ENCODE data around the gene TNFSF8.

The TNFSF8 gene

GRCh38 chr9:114856215-114856941, 74.0 kb downstream of the TNFSF8 start:
- H3K4me3 ChIP-seq (ENCODE audit: low read depth, low read length): no peak overlapping the region
- no peak for TF ChIP-seq CTCF (IDR thresholded peaks at IDR 0.05; ENCODE audit: control insufficient read depth, extremely low read depth, insufficient read depth)
- DNase-seq (ENCODE audit: low read depth): no peak

- DNase-seq (ENCODE audit: low read depth): no peak
- no peak overlapping the region for H3K4me3 ChIP-seq (ENCODE audit: low read depth, low read length)
- no peak for TF ChIP-seq CTCF (IDR thresholded peaks at IDR 0.05; ENCODE audit: control insufficient read depth, extremely low read depth, insufficient read depth)
Measured at GRCh38 chr9:114855488-114855887, 74.9 kb downstream of the TNFSF8 start.

GRCh38 chr9:114854736-114855355, 75.5 kb downstream of the TNFSF8 start:
- DNase-seq (ENCODE audit: low read depth): no peak

GRCh38 chr9:114853071-114853855, 77.1 kb downstream of the TNFSF8 start:
- TF ChIP-seq CTCF (IDR thresholded peaks at IDR 0.05; ENCODE audit: control insufficient read depth, extremely low read depth, insufficient read depth): no peak
- H3K4me3 ChIP-seq (ENCODE audit: low read depth, low read length): no peak overlapping the region
- no peak for DNase-seq (ENCODE audit: low read depth)

More at GRCh38 chr9:114854736-114855355, 75.5 kb downstream of the TNFSF8 start:
- TF ChIP-seq CTCF (IDR thresholded peaks at IDR 0.05; ENCODE audit: control insufficient read depth, extremely low read depth, insufficient read depth): no peak
- no peak overlapping the region for H3K4me3 ChIP-seq (ENCODE audit: low read depth, low read length)

- H3K4me3 ChIP-seq (ENCODE audit: low read depth, low read length): no peak overlapping the region
- no peak for TF ChIP-seq CTCF (IDR thresholded peaks at IDR 0.05; ENCODE audit: control insufficient read depth, extremely low read depth, insufficient read depth)
- DNase-seq (ENCODE audit: low read depth): no peak
Measured at GRCh38 chr9:114852050-114852594, 78.3 kb downstream of the TNFSF8 start.

GRCh38 chr9:114851306-114851705, 79.1 kb downstream of the TNFSF8 start:
- no peak overlapping the region for H3K4me3 ChIP-seq (ENCODE audit: low read depth, low read length)
- DNase-seq (ENCODE audit: low read depth): no peak
- TF ChIP-seq CTCF (IDR thresholded peaks at IDR 0.05; ENCODE audit: control insufficient read depth, extremely low read depth, insufficient read depth): no peak
